ENCODE results near the gene REXO5.

REXO5 gene

DNA sequence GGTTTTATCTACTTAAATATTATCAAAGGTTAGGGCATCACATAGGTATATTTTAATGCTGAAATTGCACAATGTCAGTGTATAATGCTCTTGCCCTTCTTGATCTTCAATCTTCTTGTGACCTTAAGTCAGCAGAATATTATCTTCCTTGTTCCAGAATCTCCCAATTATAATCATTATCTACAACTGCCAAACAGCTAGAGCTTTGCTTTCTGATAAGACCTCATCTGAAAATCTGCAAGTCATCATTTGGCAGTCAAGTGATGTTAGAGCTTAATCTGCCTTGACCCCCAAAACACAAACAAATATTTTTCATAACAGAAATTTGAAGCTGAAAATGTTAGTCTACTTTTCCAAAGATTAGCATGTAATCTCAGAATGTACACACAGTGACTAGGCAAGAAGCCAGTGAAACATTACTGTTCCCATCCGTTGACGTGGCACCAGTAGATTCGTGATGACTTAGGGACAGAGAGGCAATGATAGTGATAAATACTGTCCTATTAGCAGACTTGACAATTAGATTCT lies 19.8 kb downstream of the REXO5 start:
- TF ChIP-seq, protein P1, sequence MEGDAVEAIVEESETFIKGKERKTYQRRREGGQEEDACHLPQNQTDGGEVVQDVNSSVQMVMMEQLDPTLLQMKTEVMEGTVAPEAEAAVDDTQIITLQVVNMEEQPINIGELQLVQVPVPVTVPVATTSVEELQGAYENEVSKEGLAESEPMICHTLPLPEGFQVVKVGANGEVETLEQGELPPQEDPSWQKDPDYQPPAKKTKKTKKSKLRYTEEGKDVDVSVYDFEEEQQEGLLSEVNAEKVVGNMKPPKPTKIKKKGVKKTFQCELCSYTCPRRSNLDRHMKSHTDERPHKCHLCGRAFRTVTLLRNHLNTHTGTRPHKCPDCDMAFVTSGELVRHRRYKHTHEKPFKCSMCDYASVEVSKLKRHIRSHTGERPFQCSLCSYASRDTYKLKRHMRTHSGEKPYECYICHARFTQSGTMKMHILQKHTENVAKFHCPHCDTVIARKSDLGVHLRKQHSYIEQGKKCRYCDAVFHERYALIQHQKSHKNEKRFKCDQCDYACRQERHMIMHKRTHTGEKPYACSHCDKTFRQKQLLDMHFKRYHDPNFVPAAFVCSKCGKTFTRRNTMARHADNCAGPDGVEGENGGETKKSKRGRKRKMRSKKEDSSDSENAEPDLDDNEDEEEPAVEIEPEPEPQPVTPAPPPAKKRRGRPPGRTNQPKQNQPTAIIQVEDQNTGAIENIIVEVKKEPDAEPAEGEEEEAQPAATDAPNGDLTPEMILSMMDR (conservative IDR thresholded peaks at IDR 0.05; ENCODE audit: low read depth) = no peak
- POLR2A ChIA-PET (ENCODE audit: low non-redundant PET) = no interaction called here
- DNase-seq (ENCODE audit: low spot score) = no peak
- CTCF ChIA-PET = no interaction called here
- no peak overlapping the region for H3K27ac ChIP-seq

DNA sequence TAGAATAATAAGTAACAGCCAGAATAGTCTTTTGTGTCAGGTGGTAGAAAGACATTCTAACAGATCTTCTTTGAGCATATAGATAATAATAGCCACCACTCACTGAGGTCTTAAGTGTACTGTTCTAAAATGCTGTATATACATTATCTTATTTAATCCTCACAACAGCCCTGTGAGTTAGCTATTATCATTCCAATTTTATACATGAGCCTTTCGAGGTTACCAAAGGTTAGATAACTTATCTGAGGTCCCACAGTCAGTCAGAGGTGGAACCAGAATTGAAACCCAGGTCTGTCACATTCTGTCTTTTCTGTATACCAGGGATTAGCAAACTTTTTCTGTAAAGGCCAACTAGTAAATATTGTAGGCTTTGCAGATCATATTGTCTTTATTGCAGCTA lies 23.2 kb downstream of the REXO5 start:
- POLR2A ChIA-PET (ENCODE audit: low non-redundant PET) = no interaction called here
- CTCF ChIA-PET = interaction anchor here (0.7 kb wide), 1 partner anchor 98 kb away, joined by 4 read pairs; no protein-coding TSS in a partner anchor
- no peak overlapping the region for H3K27ac ChIP-seq
- TF ChIP-seq, protein P1 (conservative IDR thresholded peaks at IDR 0.05; ENCODE audit: low read depth) = no peak
- no peak for DNase-seq (ENCODE audit: low spot score)

DNA sequence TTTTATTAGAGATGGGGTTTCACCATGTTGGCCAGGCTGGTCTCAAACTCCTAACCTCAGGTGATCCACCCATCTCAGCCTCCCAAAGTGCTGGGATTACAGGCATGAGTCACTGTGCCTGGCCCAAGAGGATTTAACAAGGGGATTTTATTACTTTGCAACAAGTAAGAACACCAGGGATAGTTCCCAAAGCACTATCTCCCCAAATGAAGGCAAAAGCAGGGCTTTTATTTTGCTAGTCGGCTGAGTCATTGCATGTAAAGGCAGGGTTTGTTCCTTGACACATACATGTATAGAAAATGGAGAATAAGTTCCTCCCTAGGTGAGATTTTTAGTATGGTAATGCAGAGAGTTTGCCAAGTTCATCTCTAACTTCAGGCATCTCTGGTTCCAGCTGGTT lies 24.0 kb downstream of the REXO5 start:
- no peak for DNase-seq (ENCODE audit: low spot score)
- TF ChIP-seq, protein P1 (conservative IDR thresholded peaks at IDR 0.05; ENCODE audit: low read depth) = no peak
- ChIA-PET POLR2A (ENCODE audit: low non-redundant PET) (no interaction called here), CTCF (interaction anchor here (0.7 to 0.8 kb wide), 2 partner anchors 99 to 363 kb away, joined by 4 read pairs; no protein-coding TSS in a partner anchor)
- H3K27ac ChIP-seq = no peak overlapping the region

- TF ChIP-seq, protein P1 (conservative IDR thresholded peaks at IDR 0.05; ENCODE audit: low read depth) = no peak
- CTCF ChIA-PET = interaction anchor here (0.6 kb wide), 1 partner anchor 339 kb away, joined by 5 read pairs; no protein-coding TSS in a partner anchor
- no peak overlapping the region for H3K27ac ChIP-seq
- POLR2A ChIA-PET (ENCODE audit: low non-redundant PET) = no interaction called here
- no peak for DNase-seq (ENCODE audit: low spot score)
These were observed 26.8 kb downstream of the REXO5 start for GRCh38 chr16:20833086-20833485.

- POLR2A ChIA-PET (ENCODE audit: low non-redundant PET) = no interaction called here
- H3K27ac ChIP-seq = no peak overlapping the region
- DNase-seq (ENCODE audit: low spot score) = no peak
- TF ChIP-seq, protein P1 (conservative IDR thresholded peaks at IDR 0.05; ENCODE audit: low read depth) = no peak
- CTCF ChIA-PET = no interaction called here
These were observed 31.9 kb downstream of the REXO5 start for GRCh38 chr16:20838240-20838639.

DNA sequence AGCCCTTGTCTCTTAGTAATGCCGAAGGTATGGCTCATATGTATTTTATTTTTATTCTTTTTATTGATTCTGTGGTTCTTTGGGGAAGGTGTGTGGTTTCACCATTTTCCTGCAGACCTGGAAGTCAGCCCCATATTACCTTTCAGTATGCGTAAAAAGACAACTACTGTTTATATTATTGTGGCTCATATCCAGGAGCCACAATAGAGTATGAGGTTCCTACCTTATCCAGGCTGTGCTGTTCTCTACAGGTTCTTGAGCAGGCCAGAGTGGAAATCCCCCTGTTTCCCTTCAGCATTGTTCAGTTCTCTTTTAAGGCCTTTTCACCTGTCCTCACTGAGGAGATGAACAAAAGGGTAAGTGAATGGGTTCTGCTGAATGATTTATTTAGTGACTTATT lies 33.2 kb downstream of the REXO5 start:
- ChIA-PET POLR2A (ENCODE audit: low non-redundant PET) (no interaction called here), CTCF (no interaction called here)
- DNase-seq (ENCODE audit: low spot score) = no peak
- H3K27ac ChIP-seq = no peak overlapping the region
- TF ChIP-seq, protein P1 (conservative IDR thresholded peaks at IDR 0.05; ENCODE audit: low read depth) = no peak
